Right lung (tissue), 5 donors: ENCODE data around the gene NAALADL2. TPM values are rescaled to one million over a fixed set of nuclear protein-coding genes. Genes with fewer than 3 reads are reported as not detected.

Experiments used
- DNase-seq, 2 donors: peaks; one replicate each; pipeline ENCODE4 v3.0.0-alpha.2; 2013
- polyA plus RNA-seq, 5 donors: library from polyadenylated mRNA; unstranded; fragments of 120-200 nt; gene quantifications; one replicate each; pipeline versions ENCODE4 v1.2.1 to v1.2.3, GENCODE V29; 2013; ENCODE audit warnings: inconsistent platforms in 1 of 5, low replicate concordance in 1 of 5; ENCODE audit not compliant: insufficient read length in 5 of 5, insufficient read depth in 1 of 5

Gene NAALADL2
- polyA plus RNA-seq, 5 donors, result 8.4 to 21.0 (median 18.4) TPM

DNA sequence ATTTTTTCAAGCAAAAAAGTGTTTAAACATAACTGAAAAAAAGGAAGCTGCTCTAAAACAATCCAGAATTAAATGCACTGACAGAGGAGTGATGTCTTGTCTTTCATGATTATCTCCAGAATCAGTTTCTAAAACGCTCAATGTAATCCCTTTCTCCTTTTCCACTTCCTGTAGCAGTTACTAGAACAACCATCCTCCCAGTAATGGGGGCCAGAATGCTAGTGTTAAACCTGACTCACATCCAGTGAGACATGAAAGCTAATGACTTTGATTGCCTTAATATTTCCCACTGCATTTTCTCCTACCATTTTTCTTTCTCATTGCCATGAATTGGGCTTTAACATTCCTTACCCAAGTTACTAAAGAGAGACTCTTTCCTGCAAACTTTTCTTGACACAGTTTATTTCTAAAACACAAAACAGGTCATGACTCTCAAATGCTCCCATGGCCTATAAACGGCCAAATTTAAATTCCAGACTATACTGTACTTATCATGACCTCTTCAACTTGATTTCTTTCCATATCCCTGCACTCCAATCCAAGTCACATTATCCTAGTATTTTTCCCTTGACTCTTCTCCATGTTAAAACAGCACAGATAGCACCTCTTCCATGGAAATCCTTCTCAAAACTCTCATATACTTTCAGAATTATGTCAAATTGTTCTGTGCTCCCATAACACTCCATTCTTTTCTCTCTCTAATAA, 341.4 kb downstream of the NAALADL2 start:
- DNase-seq, result no peak

DNA sequence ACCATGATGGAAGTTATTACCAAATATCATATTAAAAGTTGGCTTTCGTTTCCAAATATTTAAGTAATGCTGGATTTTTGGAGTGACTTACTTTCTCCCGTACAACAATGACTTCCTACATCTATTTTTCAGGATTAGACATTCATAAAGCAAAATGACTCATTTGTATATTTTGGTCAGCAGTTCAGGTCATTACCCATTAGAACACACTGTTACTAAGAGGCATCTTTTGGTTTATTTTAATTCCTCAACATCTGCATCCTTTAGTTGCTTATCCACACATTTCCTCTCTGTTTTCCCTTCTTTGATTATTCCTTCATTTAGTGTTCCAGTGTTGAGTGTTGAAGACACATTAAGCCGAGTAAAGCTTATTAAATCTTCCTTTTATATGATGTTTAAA, 348.2 kb downstream of the NAALADL2 start:
- no peak for DNase-seq

DNA sequence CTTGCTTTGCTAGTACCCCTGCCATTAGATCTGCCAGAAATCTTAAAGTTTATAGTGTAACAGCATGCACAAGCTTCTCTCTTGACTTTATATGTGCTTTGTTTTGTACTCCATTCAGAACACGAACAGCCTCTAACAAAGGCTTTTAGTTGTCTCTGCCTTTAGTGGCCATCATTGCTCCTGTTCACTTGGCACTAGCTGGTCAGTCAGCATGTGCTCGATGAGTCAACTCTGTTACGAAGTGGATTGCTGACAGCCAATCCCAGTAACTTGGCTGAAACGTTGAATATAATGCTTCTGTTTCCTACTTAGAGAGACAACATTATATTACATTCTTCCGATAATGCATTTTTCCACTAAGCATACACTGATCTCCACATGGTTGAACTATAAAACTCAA, 349.2 kb downstream of the NAALADL2 start:
- no peak for DNase-seq

DNA sequence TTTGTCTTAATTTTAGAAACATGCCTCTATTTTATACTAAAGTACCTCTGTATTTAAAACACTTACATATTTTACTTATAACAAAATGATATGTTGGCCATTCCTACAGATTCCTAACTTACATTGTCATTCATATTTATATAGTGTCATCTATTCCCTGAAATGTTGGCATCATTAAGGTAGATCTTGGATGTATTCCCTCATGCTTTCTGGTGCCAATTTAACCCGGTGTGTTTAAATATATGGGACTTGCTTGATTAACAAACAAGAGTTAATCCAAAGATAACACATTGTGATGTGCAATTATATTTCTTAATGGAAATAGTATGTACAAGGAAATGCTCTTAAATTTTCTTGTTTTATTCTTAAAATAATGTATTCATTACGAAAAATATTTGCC, 352.3 kb downstream of the NAALADL2 start:
- DNase-seq, result no peak

DNA sequence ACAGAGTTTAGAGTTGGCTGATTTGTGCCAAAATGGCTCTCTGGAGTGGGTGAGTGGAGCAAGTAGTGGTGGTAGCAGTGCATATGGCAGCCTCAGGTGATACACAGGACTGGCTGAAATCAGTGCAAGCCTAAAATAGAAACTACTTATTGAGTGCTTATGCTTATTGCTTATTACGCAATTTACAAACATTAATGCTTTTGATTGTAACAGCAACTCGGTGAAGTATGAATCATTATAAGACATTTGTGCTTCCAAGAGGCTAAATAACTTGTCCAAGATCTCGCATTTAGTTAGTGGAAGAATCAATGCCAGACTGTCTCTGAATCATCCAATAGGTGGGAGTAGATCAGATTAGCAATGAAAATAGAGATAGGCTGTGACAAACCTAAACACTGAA, 353.8 kb downstream of the NAALADL2 start:
- DNase-seq, result no peak

DNA sequence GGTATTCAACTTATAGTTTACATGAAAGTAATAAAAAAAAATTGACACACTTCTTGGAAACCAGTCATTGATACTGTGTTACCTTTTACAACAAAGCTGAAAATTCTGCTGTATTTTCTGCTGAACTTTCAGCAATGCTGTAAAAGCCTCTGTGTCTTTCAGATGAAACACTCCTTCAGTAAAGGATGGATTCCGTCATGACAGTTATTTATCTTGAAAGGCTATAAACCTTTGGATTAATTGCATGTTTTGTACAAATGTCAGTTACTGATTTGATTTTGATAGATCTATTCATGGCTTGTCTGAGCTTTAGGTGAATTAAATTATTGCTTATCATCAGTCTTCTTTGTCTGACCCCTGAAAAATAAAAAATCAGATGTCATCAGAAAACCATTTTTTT, 355.1 kb downstream of the NAALADL2 start:
- no peak for DNase-seq

DNA sequence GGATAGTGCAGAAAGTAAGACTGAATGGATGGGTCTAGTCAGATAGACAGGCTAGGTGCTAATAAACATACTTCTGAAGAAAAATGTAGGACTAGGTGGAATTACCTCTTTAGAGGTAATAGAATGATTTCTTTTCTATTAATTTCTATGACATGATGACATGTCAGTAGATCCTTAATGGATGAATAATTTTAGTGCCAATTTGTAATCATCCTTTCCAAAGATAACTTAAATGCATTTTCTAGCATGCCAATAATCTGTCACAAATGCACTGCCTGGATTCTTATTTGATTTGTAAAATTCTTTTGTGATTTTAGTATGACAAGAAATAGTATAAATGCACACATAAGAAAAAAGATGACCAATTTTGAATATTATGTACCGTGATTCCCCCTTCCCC, 356.7 kb downstream of the NAALADL2 start:
- no peak for DNase-seq

DNA sequence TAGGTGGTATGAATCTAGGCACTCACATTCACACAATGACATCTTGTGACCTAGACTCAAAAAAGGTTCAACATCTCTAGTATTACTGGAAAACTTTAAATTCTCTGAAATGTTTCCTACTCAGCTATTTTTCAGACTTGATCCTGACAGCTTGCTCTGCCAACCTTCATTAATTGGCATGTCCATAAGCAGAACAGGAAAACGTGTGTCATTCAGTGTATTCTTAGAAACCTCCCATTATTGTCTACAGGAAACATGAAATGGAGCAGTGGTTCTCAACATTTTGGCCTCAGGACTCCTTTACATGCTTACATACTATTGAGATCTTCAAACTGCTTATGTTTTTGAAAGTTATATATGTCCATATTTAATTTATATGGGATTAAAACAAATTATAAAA, 363.2 kb downstream of the NAALADL2 start:
- DNase-seq, result no peak

DNA sequence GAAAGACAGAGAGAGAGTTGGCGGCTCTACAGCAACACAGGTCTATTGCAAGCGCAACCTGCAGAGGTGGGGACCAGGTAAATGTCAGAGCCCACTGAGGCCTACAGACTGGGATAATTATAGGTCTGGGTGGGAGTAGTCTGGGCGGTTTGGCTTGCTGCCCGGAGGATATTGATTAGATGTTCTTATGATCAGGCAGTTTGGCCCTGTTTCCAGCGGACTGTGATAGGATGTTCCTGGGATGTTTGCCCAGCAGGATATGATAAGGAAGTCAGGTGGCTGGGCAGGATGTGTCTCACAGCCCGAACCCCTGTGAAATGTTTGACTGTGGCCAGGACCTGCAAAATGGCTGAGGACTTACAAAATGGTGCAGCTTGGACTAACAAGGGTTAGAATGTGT, 364.9 kb downstream of the NAALADL2 start:
- DNase-seq, result no peak

DNA sequence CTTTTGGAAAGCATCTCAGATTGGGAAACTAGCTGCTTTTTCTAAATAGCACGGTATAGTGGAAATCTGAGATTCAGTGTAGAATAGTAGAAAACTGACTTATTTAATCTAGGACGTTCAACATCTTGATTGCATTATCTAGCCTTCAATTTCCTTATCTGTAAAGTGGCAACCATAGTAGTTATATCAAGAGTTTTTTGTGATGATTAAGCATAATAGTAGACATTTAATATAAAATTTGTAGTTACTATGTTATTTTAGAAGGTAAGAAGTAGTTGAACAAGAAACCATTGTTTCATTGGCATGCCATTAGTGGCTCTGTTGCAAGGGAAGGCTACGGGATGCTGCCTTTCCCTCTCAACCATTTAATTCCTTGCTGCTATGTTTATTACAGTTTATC, 367.3 kb downstream of the NAALADL2 start:
- no peak for DNase-seq

DNA sequence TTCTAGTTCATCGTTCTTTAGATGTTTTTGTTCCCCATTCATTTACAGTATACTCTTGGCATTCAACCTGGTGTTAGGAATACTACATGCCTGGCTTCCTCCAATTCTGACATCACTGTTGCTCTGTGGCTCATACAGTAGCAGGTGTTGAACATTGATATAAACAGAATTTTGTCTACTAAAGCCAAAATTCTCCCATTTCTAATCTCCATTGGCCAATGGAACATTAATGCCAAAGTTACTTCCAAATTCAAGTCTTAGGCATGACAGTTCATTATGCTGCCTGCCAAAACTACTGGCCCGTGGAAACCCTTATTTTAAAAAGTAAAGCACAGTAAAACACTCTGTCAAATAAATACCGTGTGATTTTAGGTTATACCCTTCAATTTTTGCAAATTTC, 368.0 kb downstream of the NAALADL2 start:
- DNase-seq, result peak; percentile 12 to 16

DNA sequence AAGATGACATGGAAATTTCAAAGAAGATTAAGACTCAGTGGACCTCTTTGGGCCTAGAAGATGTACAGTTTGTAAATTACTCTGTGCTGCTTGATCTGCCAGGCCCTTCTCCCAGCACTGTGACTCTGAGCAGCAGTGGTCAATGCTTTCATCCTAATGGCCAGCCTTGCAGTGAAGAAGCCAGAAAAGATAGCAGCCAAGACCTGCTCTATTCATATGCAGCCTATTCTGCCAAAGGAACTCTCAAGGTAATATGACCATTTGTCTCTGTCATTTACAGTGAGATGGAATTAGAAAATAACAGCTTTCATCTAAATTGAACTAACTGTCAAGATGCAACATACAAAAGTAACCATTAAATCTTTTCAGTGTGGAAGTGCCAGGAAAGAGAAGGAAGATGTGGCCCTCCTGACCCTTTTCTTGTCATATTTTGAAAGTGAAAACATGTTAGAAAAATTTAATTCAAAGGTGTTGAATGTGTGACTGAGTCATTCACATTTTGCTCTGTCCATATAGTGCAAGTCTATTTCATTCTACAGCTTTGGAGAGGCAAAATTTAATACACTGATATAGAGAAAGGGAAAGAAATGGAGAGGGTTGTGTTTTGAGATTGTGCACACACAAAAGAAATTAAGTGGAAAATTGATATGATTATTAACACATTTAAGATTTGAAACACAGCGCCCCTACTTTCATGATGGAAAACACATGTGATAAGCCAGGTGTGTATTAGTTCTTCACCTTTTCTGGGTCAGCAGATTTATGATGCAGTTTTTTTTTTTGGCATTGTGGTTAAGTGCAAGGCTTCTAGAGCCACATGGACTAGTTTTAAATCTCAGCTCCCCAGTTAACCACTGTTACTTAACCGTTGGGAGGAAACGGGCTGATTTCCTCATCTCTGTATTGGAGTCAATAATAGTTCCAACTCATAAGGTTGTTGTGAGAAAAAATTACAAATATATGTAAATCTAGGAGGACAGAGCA, 375.1 kb downstream of the NAALADL2 start:
- no peak for DNase-seq

DNA sequence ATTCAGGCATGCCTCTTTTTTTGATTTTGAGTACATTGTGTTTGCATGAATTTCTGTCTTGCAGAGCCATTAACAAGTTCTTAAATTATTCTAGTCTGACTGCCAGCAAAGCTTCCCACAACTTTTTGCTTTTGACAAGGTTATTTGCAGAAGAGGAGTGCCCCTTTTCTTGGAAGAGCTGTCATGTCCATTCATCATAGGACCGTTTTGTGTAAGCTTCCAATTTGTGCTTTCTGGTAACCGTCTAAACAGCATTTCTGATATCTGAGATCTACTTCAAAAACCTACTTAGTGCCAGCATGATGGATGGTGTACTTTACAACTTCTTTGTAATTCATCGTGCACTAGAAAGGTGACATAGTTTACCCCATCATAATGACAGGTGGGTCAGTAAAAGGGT, 379.7 kb downstream of the NAALADL2 start:
- DNase-seq, result no peak

DNA sequence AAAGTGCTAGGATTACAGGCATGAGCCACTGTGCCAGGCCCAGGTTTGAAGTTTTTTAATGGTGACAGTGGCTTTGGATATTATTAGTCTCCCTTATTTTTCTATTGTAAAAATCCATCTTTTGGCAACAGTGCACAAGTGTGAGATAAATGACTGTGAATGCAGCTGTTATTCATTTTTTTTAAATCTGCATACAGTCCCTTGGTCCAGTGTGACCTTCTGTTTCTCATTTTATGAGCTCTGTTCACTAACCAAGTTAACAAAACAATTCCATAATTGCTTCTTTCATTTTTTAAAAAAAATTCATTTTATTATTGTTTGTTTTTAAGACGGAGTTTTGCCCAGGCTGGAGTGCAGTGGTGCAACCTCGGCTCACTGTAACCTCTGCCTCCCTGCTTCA, 381.8 kb downstream of the NAALADL2 start:
- no peak for DNase-seq

DNA sequence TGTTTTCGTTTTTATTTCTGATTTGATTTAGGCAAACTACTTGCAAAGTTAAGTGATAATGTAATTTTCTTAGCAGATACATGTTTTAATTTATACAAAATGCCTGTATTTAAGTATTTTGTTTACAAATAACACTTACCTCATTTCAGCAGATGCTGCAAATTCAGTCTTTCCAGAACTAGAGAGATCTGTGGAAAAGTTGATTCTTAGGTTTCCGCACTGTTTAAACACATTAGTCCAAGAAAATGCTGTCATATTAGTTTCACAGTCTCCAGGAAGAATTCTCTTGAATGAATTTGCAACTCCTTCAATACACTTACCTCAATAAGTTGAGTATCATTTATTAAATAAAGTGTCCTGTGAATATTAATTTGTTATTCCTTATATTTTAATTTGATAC, 383.1 kb downstream of the NAALADL2 start:
- DNase-seq, result no peak

DNA sequence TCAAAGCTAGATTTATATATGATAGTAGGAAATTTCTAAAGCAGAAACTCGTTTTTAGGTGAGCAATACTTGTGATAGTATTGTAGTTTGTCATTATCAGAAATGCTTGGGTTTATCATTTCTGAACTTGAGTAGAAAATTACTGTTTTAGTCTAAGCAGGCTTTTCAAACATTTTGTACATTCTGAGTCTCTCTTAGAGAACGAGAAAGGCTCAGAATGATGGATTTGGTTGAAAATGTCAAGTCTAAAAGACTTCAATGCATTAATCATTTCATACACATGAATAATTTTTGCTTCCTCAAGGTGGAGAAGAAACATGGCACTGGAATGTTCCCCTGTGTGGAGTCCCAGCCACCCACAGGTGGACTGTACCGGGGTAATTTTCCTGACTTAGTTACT, 387.1 kb downstream of the NAALADL2 start:
- DNase-seq, result no peak

DNA sequence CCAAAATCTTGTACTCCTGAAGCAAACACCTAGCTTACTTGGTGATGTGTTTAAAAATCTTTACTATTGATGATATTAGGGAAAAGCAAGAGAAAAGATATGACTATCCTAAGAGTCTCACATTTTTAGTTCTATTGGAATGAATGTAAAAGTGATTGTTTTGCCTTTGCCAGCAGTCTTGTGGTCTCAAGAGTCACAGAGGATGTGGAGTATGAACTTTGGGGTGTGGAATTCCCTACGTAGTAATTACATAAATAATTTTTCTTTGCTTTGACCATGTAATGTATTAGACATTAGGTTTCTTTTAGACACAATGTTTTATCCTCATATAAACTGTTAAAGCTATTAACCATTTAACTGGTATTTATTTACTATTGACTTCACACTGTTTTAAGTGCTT, 387.6 kb downstream of the NAALADL2 start:
- DNase-seq, result no peak

DNA sequence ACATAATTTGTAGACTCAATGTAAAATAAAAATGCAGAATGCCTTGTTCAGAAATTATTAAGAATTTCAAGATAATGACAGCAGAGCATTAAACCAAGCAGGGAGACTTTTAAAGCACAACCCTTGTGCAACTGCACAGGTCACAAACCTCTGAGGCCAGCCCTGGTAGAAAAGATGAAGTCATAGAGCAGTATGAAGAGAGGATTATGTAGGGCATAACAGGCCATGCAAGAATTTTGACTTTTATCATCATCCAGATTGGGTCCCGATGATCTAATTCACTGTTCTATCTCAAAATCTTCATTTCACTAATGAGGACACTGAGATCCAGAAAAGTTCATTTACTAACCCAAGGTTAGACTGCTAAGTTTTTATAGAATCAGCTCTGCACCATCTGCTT, 388.5 kb downstream of the NAALADL2 start:
- no peak for DNase-seq

DNA sequence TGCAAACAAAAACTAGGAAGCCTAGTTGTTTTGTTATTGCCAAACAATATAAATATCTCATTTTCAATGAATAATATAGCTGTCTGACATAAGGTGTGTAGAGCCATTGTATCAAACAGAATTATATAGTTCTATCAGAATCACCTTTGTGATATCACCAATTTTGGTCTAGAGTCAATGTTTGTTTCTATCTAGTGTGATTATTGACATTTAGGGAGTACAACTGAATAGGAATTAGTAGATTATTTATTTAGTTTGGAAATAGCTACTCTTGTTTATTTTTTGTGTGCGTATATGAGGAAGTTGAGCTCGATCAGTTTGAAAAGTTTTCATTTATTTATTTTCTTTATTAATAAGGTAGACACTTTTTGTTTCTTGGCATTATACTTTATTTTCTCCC, 389.7 kb downstream of the NAALADL2 start:
- no peak for DNase-seq

DNA sequence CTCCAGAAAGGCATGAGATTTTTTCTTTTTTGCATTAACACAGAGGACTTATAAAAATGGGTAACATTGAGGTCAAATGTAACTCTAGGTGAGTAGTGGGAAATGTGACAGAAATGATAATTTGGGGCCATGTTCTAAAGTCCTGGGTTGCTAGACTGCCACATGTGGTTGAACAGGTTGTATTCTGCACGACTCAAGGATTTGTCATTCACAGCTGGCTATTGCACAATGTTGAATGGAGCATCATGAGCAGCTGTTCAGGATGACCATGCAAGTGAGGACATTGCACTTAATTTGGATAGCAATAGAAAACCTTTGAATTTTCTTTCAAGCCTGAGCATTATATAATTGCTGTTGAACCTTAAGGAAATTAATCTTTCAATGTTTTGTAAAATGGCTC, 396.6 kb downstream of the NAALADL2 start:
- DNase-seq, result peak in 1 of 2 donors; percentile 18

DNA sequence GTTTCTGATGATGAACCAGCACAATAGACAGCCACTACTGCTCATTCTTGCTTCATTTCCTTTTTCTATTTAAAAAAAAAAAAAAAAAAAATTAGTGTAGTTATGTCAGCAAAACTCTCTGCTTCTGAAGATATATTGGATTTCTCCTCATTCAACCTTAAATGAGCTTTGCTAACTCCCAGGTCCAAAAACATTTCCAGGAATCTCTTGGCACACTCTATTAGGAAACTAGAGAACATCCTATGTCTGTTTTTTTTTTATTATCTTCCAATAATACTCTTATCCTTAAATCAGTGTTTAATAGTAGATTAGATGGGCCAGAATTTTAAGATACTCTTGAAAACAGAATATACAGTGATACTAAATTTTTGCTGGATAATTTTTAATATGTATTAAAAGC, 398.0 kb downstream of the NAALADL2 start:
- DNase-seq, result no peak

DNA sequence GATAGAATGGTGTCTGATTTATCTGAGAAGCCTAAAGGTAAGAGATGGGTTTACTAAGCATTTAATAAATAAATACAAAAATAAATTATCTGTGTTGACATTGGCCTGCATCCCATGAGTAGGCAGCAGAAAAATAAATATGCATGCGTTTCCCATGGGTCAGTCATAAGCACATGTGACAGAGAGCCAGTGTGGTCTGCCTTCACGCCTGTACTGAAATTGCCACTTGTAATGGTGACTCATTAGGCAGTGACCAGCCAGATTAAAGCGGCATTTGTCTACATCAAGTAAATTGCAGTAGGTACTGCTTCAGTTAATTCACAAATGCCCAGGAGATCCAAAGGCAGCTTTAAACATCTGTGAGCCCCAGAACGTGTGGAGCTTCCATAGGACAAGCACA, 399.6 kb downstream of the NAALADL2 start:
- DNase-seq, result no peak

DNA sequence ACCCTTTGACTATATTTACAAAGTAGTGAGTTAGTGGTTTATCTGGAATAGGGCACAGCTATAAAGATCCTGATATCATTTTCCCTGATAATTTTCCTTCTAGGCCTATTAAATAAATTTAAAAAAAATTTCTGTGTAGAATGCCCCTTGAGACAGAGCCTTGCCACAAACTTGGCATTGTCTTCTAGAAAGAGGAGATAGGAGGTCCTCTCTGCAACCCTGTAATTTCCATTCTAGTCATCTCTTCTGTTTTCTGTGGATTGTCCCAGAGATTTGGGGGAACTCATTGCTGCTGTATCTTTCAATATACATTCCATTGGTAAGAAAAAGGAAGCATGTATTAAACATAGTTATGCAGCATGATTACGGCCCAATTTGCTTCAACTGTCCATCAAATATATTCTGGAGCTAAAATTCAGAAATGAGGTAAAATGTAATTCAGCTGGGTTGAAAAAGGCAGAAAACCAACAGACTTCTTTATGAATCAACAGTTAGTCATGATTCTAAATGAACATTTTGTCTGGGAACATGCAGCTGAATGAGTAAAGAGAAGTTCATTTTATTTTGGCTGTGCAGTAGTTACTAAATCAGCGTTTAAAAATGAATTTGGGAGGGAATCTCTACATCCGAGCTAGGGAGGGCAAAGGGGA, 401.1 kb downstream of the NAALADL2 start:
- DNase-seq, result no peak
